H9 (cell line): ENCODE results near the gene AEBP2. TPM values are rescaled to one million over a fixed set of nuclear protein-coding genes. Genes with fewer than 3 reads are reported as not detected.
A peak's percentile ranks its signal among the peaks of the same experiment; 100 is the strongest.

Experiments
- DNase-seq: peaks from one replicate; pipeline ENCODE4 v3.0.0-alpha.2; 2017
- H2AFZ ChIP-seq: one replicate; pipeline ENCODE4 v1.6.1; 2013; ENCODE audit warnings: mild to moderate bottlenecking, low read length, control low read depth, moderate library complexity
- H2AK5ac ChIP-seq: 2 replicates; pipeline ENCODE4 v1.6.1; 2013; ENCODE audit warnings: low read length, control low read depth, mixed read lengths; ENCODE audit not compliant: insufficient read length
- H2BK120ac ChIP-seq: one replicate; pipeline ENCODE4 v1.6.1; 2013; ENCODE audit warnings: low read depth, mild to moderate bottlenecking, low read length, control low read depth, inconsistent platforms; ENCODE audit not compliant: poor library complexity, severe bottlenecking
- H2BK12ac ChIP-seq: 2 replicates; pipeline ENCODE4 v1.6.1; 2013; ENCODE audit warnings: low read length, control low read depth, mixed read lengths, low read depth; ENCODE audit not compliant: insufficient read length
- H2BK15ac ChIP-seq: 2 replicates; pipeline ENCODE4 v1.6.1; 2013; ENCODE audit warnings: low read depth, low read length, control low read depth
- H2BK20ac ChIP-seq: one replicate; pipeline ENCODE4 v1.6.1; 2013; ENCODE audit warnings: low read depth, mild to moderate bottlenecking, low read length, control low read depth, inconsistent platforms; ENCODE audit not compliant: poor library complexity, severe bottlenecking
- H2BK5ac ChIP-seq: 2 replicates; pipeline ENCODE4 v1.6.1; 2013; ENCODE audit warnings: low read length, control low read depth, mixed read lengths; ENCODE audit not compliant: insufficient read length
- H3K14ac ChIP-seq: 2 replicates; pipeline ENCODE4 v1.6.1; 2013; ENCODE audit warnings: low read length, control low read depth; ENCODE audit not compliant: insufficient read depth
- H3K18ac ChIP-seq: 2 replicates; pipeline ENCODE4 v1.6.1; 2013; ENCODE audit warnings: low read depth, mild to moderate bottlenecking, mixed read lengths, low read length, control low read depth; ENCODE audit not compliant: insufficient read length
- H3K23ac ChIP-seq: 2 replicates; pipeline ENCODE4 v1.6.1; 2013; ENCODE audit warnings: low read length, control low read depth, mixed read lengths, low read depth; ENCODE audit not compliant: insufficient read length
- H3K23me2 ChIP-seq: 2 replicates; pipeline ENCODE4 v1.6.1; 2013; ENCODE audit warnings: low read depth, mild to moderate bottlenecking, mixed read lengths, low read length, control low read depth; ENCODE audit not compliant: insufficient read length, poor library complexity, severe bottlenecking
- H3K27ac ChIP-seq: 2 replicates; pipeline ENCODE4 v1.5.1; 2013; ENCODE audit warnings: low read length, control low read depth, mixed read lengths, low read depth; ENCODE audit not compliant: insufficient read length
- H3K27me3 ChIP-seq: 2 replicates; pipeline ENCODE4 v1.6.1; 2013; ENCODE audit warnings: low read length, control low read depth, inconsistent platforms; ENCODE audit not compliant: insufficient read depth
- H3K4ac ChIP-seq: 2 replicates; pipeline ENCODE4 v1.6.1; 2013; ENCODE audit warnings: low read depth, mild to moderate bottlenecking, control low read depth, inconsistent platforms, low read length, moderate library complexity
- H3K4me1 ChIP-seq: 2 replicates; pipeline ENCODE4 v1.6.1; 2013; ENCODE audit warnings: low read length, control low read depth, inconsistent platforms; ENCODE audit not compliant: insufficient read depth
- H3K4me2 ChIP-seq: 2 replicates; pipeline ENCODE4 v1.6.1; 2013; ENCODE audit warnings: low read length, control low read depth, mixed read lengths; ENCODE audit not compliant: insufficient read length, insufficient read depth
- H3K56ac ChIP-seq: 2 replicates; pipeline ENCODE4 v1.6.1; 2013; ENCODE audit warnings: low read depth, mild to moderate bottlenecking, mixed read lengths, low read length, control low read depth; ENCODE audit not compliant: insufficient read length
- H3K79me1 ChIP-seq: 2 replicates; pipeline ENCODE4 v1.6.1; 2013; ENCODE audit warnings: low read depth, mild to moderate bottlenecking, moderate library complexity, low read length, control low read depth, inconsistent platforms; ENCODE audit not compliant: insufficient read depth, poor library complexity, severe bottlenecking
- H3K79me2 ChIP-seq: 2 replicates; pipeline ENCODE4 v1.6.1; 2013; ENCODE audit warnings: low read length, control low read depth, inconsistent platforms; ENCODE audit not compliant: insufficient read depth
- H3K9ac ChIP-seq: 2 replicates; pipeline ENCODE4 v1.6.1; 2013; ENCODE audit warnings: low read length, control low read depth, mixed read lengths; ENCODE audit not compliant: insufficient read length; ENCODE audit errors: extremely low read depth
- H3K9me3 ChIP-seq: one replicate; pipeline ENCODE4 v1.6.1; 2013; ENCODE audit warnings: low read depth, low read length, inconsistent platforms; ENCODE audit not compliant: control insufficient read depth
- H3T11ph ChIP-seq: one replicate; pipeline ENCODE4 v1.6.1; 2013; ENCODE audit warnings: mild to moderate bottlenecking, low read length, control low read depth, inconsistent platforms
- H4K20me1 ChIP-seq: one replicate; pipeline ENCODE4 v1.6.1; 2013; ENCODE audit not compliant: control insufficient read depth, insufficient read length, insufficient read depth
- H4K5ac ChIP-seq: 2 replicates; pipeline ENCODE4 v1.6.1; 2013; ENCODE audit warnings: low read depth, mild to moderate bottlenecking, mixed read lengths, low read length, control low read depth; ENCODE audit not compliant: insufficient read length
- H4K8ac ChIP-seq: replicated peaks from 2 replicates; pipeline ENCODE4 v1.6.1; 2013; ENCODE audit warnings: low read length, control low read depth, mixed read lengths, low read depth; ENCODE audit not compliant: insufficient read length
- H4K91ac ChIP-seq: 2 replicates; pipeline ENCODE4 v1.6.1; 2013; ENCODE audit warnings: low read depth, mild to moderate bottlenecking, moderate library complexity, mixed read lengths, low read length, control low read depth; ENCODE audit not compliant: insufficient read length
- H3K27ac Mint-ChIP-seq, 3 experiments: 2 replicates in 2 of 3; 3 replicates in 1 of 3; pipeline ENCODE4 v1.8.0; 2020 to 2021; ENCODE audit warnings: mixed read lengths in 3 of 3, mild to moderate bottlenecking in 1 of 3, moderate library complexity in 1 of 3
- H3K27me3 Mint-ChIP-seq: 2 replicates; pipeline ENCODE4 v1.8.0; 2021; ENCODE audit warnings: low read depth, mild to moderate bottlenecking, moderate library complexity, mixed read lengths
- H3K36me3 Mint-ChIP-seq, 3 experiments: 2 replicates in 2 of 3; 3 replicates in 1 of 3; pipeline ENCODE4 v1.8.0; 2020 to 2021; ENCODE audit warnings: low read depth in 3 of 3, mixed read lengths in 3 of 3; ENCODE audit not compliant: insufficient read depth in 1 of 3
- H3K4me1 Mint-ChIP-seq, 2 experiments: 2 replicates each; pipeline ENCODE4 v1.8.0; 2020; ENCODE audit warnings: mixed read lengths in 2 of 2
- H3K4me3 Mint-ChIP-seq, 2 experiments: 2 replicates in 1 of 2; 3 replicates in 1 of 2; pipeline ENCODE4 v1.8.0; 2020 to 2021; ENCODE audit warnings: mild to moderate bottlenecking in 2 of 2, mixed read lengths in 2 of 2, moderate library complexity in 1 of 2
- H3K9me3 Mint-ChIP-seq, 2 experiments: 2 replicates in 1 of 2; 3 replicates in 1 of 2; pipeline ENCODE4 v1.8.0; 2020; ENCODE audit warnings: mild to moderate bottlenecking in 2 of 2, mixed read lengths in 2 of 2, moderate library complexity in 1 of 2
- total RNA-seq: library from RNA; stranded (reverse); gene quantifications from 2 replicates; pipeline ENCODE4 v1.2.1, GENCODE V29; 2021
- TF ChIP-seq, protein P1 (sequence below): fragments of 200-600 bp; sonication (generic); conservative IDR thresholded peaks from 3 replicates; pipeline ENCODE4 v1.8.0; 2021; ENCODE audit warnings: antibody characterized with exemption, mild to moderate bottlenecking

Gene AEBP2
- total RNA-seq, 1 experiment from 2014 or later = 82.8 TPM

DNA sequence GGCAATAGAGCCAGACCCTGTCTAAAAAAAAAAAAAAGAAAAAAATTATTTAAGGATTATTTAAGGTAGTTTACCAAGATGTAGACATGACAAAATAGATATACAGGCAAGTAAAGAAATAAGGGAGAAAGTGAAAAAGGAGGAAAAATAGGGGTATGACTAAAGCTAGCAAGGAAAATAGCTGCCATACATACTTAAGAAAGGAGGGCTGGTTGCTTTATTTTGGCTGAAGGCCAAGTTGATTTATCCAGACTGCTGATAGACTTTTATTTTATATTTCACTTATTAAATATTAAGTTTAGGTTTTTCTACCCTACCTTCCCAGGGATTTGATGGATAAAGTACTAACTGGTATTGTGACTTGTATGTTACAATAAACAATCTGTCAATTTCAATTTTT is 8.3 kb upstream of the AEBP2 start:
- TF ChIP-seq, protein P1, sequence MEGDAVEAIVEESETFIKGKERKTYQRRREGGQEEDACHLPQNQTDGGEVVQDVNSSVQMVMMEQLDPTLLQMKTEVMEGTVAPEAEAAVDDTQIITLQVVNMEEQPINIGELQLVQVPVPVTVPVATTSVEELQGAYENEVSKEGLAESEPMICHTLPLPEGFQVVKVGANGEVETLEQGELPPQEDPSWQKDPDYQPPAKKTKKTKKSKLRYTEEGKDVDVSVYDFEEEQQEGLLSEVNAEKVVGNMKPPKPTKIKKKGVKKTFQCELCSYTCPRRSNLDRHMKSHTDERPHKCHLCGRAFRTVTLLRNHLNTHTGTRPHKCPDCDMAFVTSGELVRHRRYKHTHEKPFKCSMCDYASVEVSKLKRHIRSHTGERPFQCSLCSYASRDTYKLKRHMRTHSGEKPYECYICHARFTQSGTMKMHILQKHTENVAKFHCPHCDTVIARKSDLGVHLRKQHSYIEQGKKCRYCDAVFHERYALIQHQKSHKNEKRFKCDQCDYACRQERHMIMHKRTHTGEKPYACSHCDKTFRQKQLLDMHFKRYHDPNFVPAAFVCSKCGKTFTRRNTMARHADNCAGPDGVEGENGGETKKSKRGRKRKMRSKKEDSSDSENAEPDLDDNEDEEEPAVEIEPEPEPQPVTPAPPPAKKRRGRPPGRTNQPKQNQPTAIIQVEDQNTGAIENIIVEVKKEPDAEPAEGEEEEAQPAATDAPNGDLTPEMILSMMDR = no peak
- H3K14ac ChIP-seq = no peak overlapping the region
- DNase-seq = no peak
- Mint-ChIP-seq H3K27ac (peak overlapping the region in 1 of 3 experiments; percentile 66; a peak in 2 of 7 replicates), H3K36me3 (peaks cover 7 to 22% (median 18%) of the 10 kb centered on the region in 3 experiments), H3K4me3 (no peak overlapping the region), H3K4me1 (peaks cover 15 to 22% of the 10 kb centered on the region in 2 experiments), H3K27me3 (no peaks in the 10 kb centered on the region; the same call in none of the 2 replicates), H3K9me3 (peaks cover 12 to 16% of the 10 kb centered on the region in 2 experiments; a peak in 4 of 5 replicates)
- no peak overlapping the region for H2BK12ac ChIP-seq
- no peak overlapping the region for H2BK120ac ChIP-seq
- no peak overlapping the region for H3K4me2 ChIP-seq
- H3K4ac ChIP-seq = no peak overlapping the region
- H3K4me1 ChIP-seq = peaks cover 4% of the 10 kb centered on the region; the same call in 1 of the 2 replicates
- H4K20me1 ChIP-seq = no peaks in the 10 kb centered on the region
- H3K27ac ChIP-seq = no peak overlapping the region
- H3K9me3 ChIP-seq = no peaks in the 10 kb centered on the region
- H3K79me2 ChIP-seq = no peaks in the 10 kb centered on the region
- no peaks in the 10 kb centered on the region for H3K79me1 ChIP-seq
- no peaks in the 10 kb centered on the region for H3K27me3 ChIP-seq
- no peak overlapping the region for H3K9ac ChIP-seq
- no peak overlapping the region for H2BK20ac ChIP-seq
- no peak overlapping the region for H4K5ac ChIP-seq
- no peak overlapping the region for H2AFZ ChIP-seq
- H3T11ph ChIP-seq = peak overlapping the region; percentile 60
- no peak overlapping the region for H4K91ac ChIP-seq
- no peak overlapping the region for H3K56ac ChIP-seq
- H2BK15ac ChIP-seq = no peak overlapping the region
- no peaks in the 10 kb centered on the region for H3K23me2 ChIP-seq
- H2BK5ac ChIP-seq = no peak overlapping the region
- no peak overlapping the region for H3K18ac ChIP-seq
- H4K8ac ChIP-seq = no peak overlapping the region
- no peak overlapping the region for H2AK5ac ChIP-seq
- no peak overlapping the region for H3K23ac ChIP-seq
